ENCODE results near the gene MKI67. TPM values are rescaled to one million over a fixed set of nuclear protein-coding genes. Genes with fewer than 3 reads are reported as not detected.

MKI67 gene
- total RNA-seq, 3 donors from 2014 or later (not counting 1 experiment from before 2014, with no cell fraction given), result 5.3 to 10.0 (median 6.8) TPM

DNA sequence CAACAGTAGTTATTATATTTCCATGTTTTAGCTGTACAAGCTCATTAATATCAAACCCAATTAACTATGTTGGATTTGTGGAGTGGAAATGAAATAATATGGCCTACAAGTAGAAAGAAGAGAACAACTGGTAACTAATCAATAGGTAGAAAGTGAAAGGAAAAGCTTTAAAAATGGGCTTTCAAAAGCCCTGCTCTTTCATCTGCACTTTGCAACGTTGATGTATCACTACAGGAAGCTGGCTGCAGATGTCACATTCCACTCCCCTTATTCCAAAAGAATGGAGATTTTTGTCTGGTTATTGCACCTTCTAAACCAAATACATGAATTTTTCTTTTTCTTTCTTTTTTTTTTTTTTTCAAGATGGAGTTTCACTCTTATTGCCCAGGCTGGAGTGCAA, 11.7 kb upstream of the MKI67 start:
- Histone ChIP-seq H3K4me3 (ENCODE audit: low read length) (no peak overlapping the region), H3K9me3 (ENCODE audit: control insufficient read depth, insufficient read depth, low read length) (no peaks in the 10 kb centered on the region), H3K36me3 (ENCODE audit: control insufficient read depth, insufficient read depth, low read length) (no peaks in the 10 kb centered on the region), H3K27ac (ENCODE audit: low read length) (no peak overlapping the region), H3K27me3 (ENCODE audit: control insufficient read depth, insufficient read depth, low read length) (no peaks in the 10 kb centered on the region), H3K4me1 (ENCODE audit: control insufficient read depth, insufficient read depth, low read length) (no peaks in the 10 kb centered on the region)
- no peaks in the 10 kb centered on the region for H3K36me3 Mint-ChIP-seq
- 10% methylated on average over 1 of the region's 1 CpG for WGBS (ENCODE audit: insufficient coverage)
- H3K4me3 Mint-ChIP-seq, result no peak overlapping the region
- intact Hi-C loops (cut with micrococcal nuclease), result no loop called here
- DNase-seq (no peak), ATAC-seq (no peak)
- no peaks in the 10 kb centered on the region for H3K9me3 Mint-ChIP-seq
- H3K4me1 Mint-ChIP-seq, result no peaks in the 10 kb centered on the region
- no peak overlapping the region for H3K27ac Mint-ChIP-seq
- H3K27me3 Mint-ChIP-seq (ENCODE audit: low read depth in 2 of 2), result peaks cover 0 to 3% of the 10 kb centered on the region in 2 donors
- TF ChIP-seq CTCF (IDR thresholded peaks at IDR 0.05), result no peak

DNA sequence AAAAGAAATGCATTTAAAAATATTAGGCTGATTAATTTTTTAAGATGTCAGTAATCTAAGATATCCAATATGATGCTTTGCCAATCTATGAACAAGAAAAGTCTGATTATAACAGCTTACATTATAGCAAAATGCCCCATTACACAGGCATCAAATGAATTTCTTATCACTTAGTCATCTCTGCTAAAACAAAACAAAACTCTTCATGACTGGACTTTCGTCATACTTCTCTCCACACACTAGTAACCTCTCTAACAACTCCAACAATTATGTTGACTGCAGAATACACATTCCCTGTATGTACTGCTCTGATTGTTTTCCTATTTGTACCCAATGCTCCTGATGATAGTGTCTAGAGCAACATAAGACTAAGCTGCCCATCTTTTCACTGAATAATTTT, 3.8 kb upstream of the MKI67 start:
- TF ChIP-seq CTCF (IDR thresholded peaks at IDR 0.05), result no peak
- Mint-ChIP-seq H3K27ac (no peak overlapping the region), H3K4me3 (no peak overlapping the region), H3K9me3 (no peaks in the 10 kb centered on the region), H3K4me1 (peaks cover 13 to 16% of the 10 kb centered on the region in 2 donors), H3K27me3 (ENCODE audit: low read depth in 2 of 2) (peaks cover 0 to 9% of the 10 kb centered on the region in 2 donors), H3K36me3 (no peaks in the 10 kb centered on the region)
- H3K9me3 ChIP-seq (ENCODE audit: control insufficient read depth, insufficient read depth, low read length), result no peaks in the 10 kb centered on the region
- DNase-seq, result no peak
- H3K27me3 ChIP-seq (ENCODE audit: control insufficient read depth, insufficient read depth, low read length), result no peaks in the 10 kb centered on the region
- intact Hi-C loops (cut with micrococcal nuclease), result no loop called here
- no peak overlapping the region for H3K4me3 ChIP-seq (ENCODE audit: low read length)
- H3K4me1 ChIP-seq (ENCODE audit: control insufficient read depth, insufficient read depth, low read length), result peaks cover 17% of the 10 kb centered on the region
- no peak overlapping the region for H3K27ac ChIP-seq (ENCODE audit: low read length)
- WGBS (ENCODE audit: insufficient coverage), result 93% methylated on average over 1 of the region's 1 CpG
- ATAC-seq, result no peak
- no peaks in the 10 kb centered on the region for H3K36me3 ChIP-seq (ENCODE audit: control insufficient read depth, insufficient read depth, low read length)

DNA sequence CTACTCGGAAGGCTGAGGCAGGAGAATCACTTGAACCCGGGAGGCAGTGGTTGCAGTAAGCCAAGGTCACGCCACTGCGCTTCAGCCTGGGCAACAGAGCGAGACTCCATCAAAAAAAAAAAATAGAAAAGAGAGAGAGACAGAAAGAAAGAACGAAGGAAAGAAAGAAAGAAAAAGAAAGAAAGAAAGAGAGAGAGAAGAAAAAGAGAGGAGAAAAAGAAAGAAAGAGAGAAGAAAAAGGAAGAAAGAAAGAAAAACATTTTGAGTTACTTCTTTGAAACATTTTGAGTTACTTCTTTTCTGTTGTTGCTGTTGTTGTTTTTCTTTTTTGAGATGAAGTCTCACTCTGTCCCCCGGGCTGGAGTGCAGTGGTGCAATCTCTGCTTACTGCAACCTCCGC, 2.4 kb upstream of the MKI67 start:
- Histone ChIP-seq H3K4me3 (ENCODE audit: low read length) (no peak overlapping the region), H3K27me3 (ENCODE audit: control insufficient read depth, insufficient read depth, low read length) (no peaks in the 10 kb centered on the region), H3K27ac (ENCODE audit: low read length) (no peak overlapping the region), H3K4me1 (ENCODE audit: control insufficient read depth, insufficient read depth, low read length) (peaks cover 22% of the 10 kb centered on the region), H3K9me3 (ENCODE audit: control insufficient read depth, insufficient read depth, low read length) (no peaks in the 10 kb centered on the region), H3K36me3 (ENCODE audit: control insufficient read depth, insufficient read depth, low read length) (no peaks in the 10 kb centered on the region)
- peaks cover 16 to 18% of the 10 kb centered on the region in 2 donors for H3K4me1 Mint-ChIP-seq
- DNase-seq (no peak), ATAC-seq (no peak)
- no peaks in the 10 kb centered on the region for H3K9me3 Mint-ChIP-seq
- WGBS (ENCODE audit: insufficient coverage), result 97% methylated on average over 6 of the region's 8 CpGs
- peaks cover 0 to 10% of the 10 kb centered on the region in 2 donors for H3K27me3 Mint-ChIP-seq (ENCODE audit: low read depth in 2 of 2)
- H3K4me3 Mint-ChIP-seq, result peak overlapping the region; percentile 25
- H3K36me3 Mint-ChIP-seq, result no peaks in the 10 kb centered on the region
- intact Hi-C loops (cut with micrococcal nuclease), result no loop called here
- no peak for TF ChIP-seq CTCF (IDR thresholded peaks at IDR 0.05)
- no peak overlapping the region for H3K27ac Mint-ChIP-seq

GRCh38 chr10:128125416-128125943, 743 bp downstream of the MKI67 start:
- no peak for ATAC-seq
- H3K4me1 Mint-ChIP-seq, result peaks cover 16 to 18% of the 10 kb centered on the region in 2 donors

More at GRCh38 chr10:128125416-128125943, 743 bp downstream of the MKI67 start:
- peaks cover 22% of the 10 kb centered on the region for H3K4me1 ChIP-seq (ENCODE audit: control insufficient read depth, insufficient read depth, low read length)
- H3K27me3 ChIP-seq (ENCODE audit: control insufficient read depth, insufficient read depth, low read length), result no peaks in the 10 kb centered on the region
- peak overlapping the region; percentile 20 for H3K4me3 ChIP-seq (ENCODE audit: low read length)
- Mint-ChIP-seq H3K9me3 (no peaks in the 10 kb centered on the region), H3K4me3 (peak overlapping the region; percentile 92), H3K27ac (peak overlapping the region; percentile 31 to 47), H3K36me3 (no peaks in the 10 kb centered on the region), H3K27me3 (ENCODE audit: low read depth in 2 of 2) (peaks cover 0 to 6% of the 10 kb centered on the region in 2 donors)
- H3K9me3 ChIP-seq (ENCODE audit: control insufficient read depth, insufficient read depth, low read length), result no peaks in the 10 kb centered on the region
- H3K36me3 ChIP-seq (ENCODE audit: control insufficient read depth, insufficient read depth, low read length), result no peaks in the 10 kb centered on the region
- DNase-seq, result peak in 1 of 2 donors; percentile 33
- under 1% methylated on average over 33 of the region's 33 CpGs for WGBS (ENCODE audit: insufficient coverage)
- H3K27ac ChIP-seq (ENCODE audit: low read length), result no peak overlapping the region
- intact Hi-C loops (cut with micrococcal nuclease), result no loop called here
- no peak for TF ChIP-seq CTCF (IDR thresholded peaks at IDR 0.05)
